HCT116 (cell line): Measurements from ENCODE around the gene PHTF1. TPM values are rescaled to one million over a fixed set of nuclear protein-coding genes. Genes with fewer than 3 reads are reported as not detected.

Source experiments
- ATAC-seq: fragments of 200-7000 bp; cut with Tn5 transposase; 2 replicates; pipeline ENCODE4 v1.9.1; 2020; ENCODE audit warnings: mild to moderate bottlenecking, moderate library complexity
- BruUV-seq: library from RNA; stranded (reverse); fragments of 400-500 nt; replicated peaks from 2 replicates; lab custom pipeline; 2021; lab: Mats Ljungman, UMichigan
- CTCF ChIA-PET: fragments of 300-600 bp; sonication (Branson Sonifier 250); formaldehyde crosslinking; loops from one replicate; lab custom pipeline; 2021; ENCODE audit warnings: antibody characterized with exemption; lab: Charles Lee
- POLR2A ChIA-PET: fragments of 300-600, 350-600 bp; sonication (Branson Sonifier 250); formaldehyde crosslinking; loops from one replicate; lab custom pipeline; 2021; ENCODE audit warnings: antibody characterized with exemption; lab: Charles Lee
- RAD21 ChIA-PET, 2 experiments: fragments of 300-600 bp; sonication (Branson Sonifier 250); formaldehyde crosslinking; loops; one replicate each; lab custom pipeline; 2023; ENCODE audit warnings: low total read pairs in 2 of 2; ENCODE audit not compliant: uncharacterized antibody in 2 of 2, unreplicated experiment in 2 of 2, low non-redundant PET in 1 of 2; lab: Charles Lee
- DNase-seq: peaks from one replicate; pipeline ENCODE4 v3.0.0-alpha.2; 2010; ENCODE audit warnings: low read depth, low spot score
- H2AFZ ChIP-seq: fragments of 200-600 bp; shearing (Covaris generic), sonication (generic); 2 replicates; pipeline ENCODE4 v1.6.1; 2017; ENCODE audit warnings: low read depth, mixed run types, mixed read lengths, antibody characterized with exemption, low read length; ENCODE audit not compliant: poor library complexity, severe bottlenecking
- H3K27ac ChIP-seq: 2 replicates; pipeline ENCODE4 v1.5.1; 2012; ENCODE audit warnings: low read depth, low read length
- H3K27me3 ChIP-seq: fragments of 200-600 bp; sonication (generic); 2 replicates; pipeline ENCODE4 v1.6.1; 2016; ENCODE audit warnings: mixed run types, low read length, mixed read lengths; ENCODE audit not compliant: insufficient read depth
- H3K36me3 ChIP-seq, 2 experiments: fragments of 200-500 bp in 1 of 2; fragments of 200-600 bp in 1 of 2; sonication (Bioruptor generic) in 1 of 2; sonication (generic) in 1 of 2; 2 replicates each; pipeline versions ENCODE4 v1.5.1 to v1.6.1; 2014 to 2016; ENCODE audit warnings: low read length in 2 of 2, inconsistent platforms in 1 of 2, mixed read lengths in 1 of 2, mixed run types in 1 of 2; ENCODE audit not compliant: insufficient read depth in 2 of 2, control insufficient read depth in 1 of 2
- H3K4me1 ChIP-seq, 2 experiments: fragments of 200-600 bp in 1 of 2; sonication (generic) in 1 of 2; 2 replicates each; pipeline versions ENCODE4 v1.5.1 to v1.6.1; 2012 to 2017; ENCODE audit warnings: low read length in 2 of 2, inconsistent platforms in 1 of 2, mild to moderate bottlenecking in 1 of 2, mixed read lengths in 1 of 2, mixed run types in 1 of 2, moderate library complexity in 1 of 2; ENCODE audit not compliant: insufficient read depth in 2 of 2, control insufficient read depth in 1 of 2
- H3K4me2 ChIP-seq: fragments of 200-600 bp; sonication (generic); 2 replicates; pipeline ENCODE4 v1.6.1; 2017; ENCODE audit warnings: mixed run types, low read length, mixed read lengths
- H3K4me3 ChIP-seq, 2 experiments: fragments of 200-600 bp in 1 of 2; sonication (generic) in 1 of 2; replicated peaks in 1 of 2; 2 replicates each; pipeline ENCODE4 v1.5.1; 2011 to 2016; ENCODE audit warnings: low read length in 2 of 2, control low read depth in 1 of 2, low read depth in 1 of 2, mild to moderate bottlenecking in 1 of 2, mixed read lengths in 1 of 2, mixed run types in 1 of 2
- H3K79me2 ChIP-seq: fragments of 200-600 bp; sonication (generic); 2 replicates; pipeline ENCODE4 v1.6.1; 2017; ENCODE audit warnings: mild to moderate bottlenecking, mixed run types, low read length, moderate library complexity, mixed read lengths; ENCODE audit not compliant: insufficient read depth
- H3K9ac ChIP-seq: fragments of 200-600 bp; sonication (generic); 2 replicates; pipeline ENCODE4 v1.6.1; 2016; ENCODE audit warnings: low read length, mixed read lengths
- H3K9me2 ChIP-seq: fragments of 200-600 bp; sonication (generic), shearing (Covaris generic); 2 replicates; pipeline ENCODE4 v1.6.1; 2017; ENCODE audit warnings: mixed run types, mild to moderate bottlenecking, moderate library complexity; ENCODE audit not compliant: insufficient read depth
- H3K9me3 ChIP-seq, 2 experiments: fragments of 200-500 bp in 1 of 2; fragments of 200-600 bp in 1 of 2; sonication (Bioruptor generic) in 1 of 2; sonication (generic) in 1 of 2; 2 replicates each; pipeline ENCODE4 v1.6.1; 2014 to 2017; ENCODE audit warnings: low read length in 2 of 2, mixed read lengths in 2 of 2, inconsistent platforms in 1 of 2, low read depth in 1 of 2, mild to moderate bottlenecking in 1 of 2, mixed run types in 1 of 2, moderate library complexity in 1 of 2; ENCODE audit not compliant: control insufficient read depth in 1 of 2, insufficient read depth in 1 of 2
- H4K20me1 ChIP-seq: fragments of 200-600 bp; sonication (generic), shearing (Covaris generic); 2 replicates; pipeline ENCODE4 v1.6.1; 2017; ENCODE audit warnings: mixed run types, mild to moderate bottlenecking, moderate library complexity; ENCODE audit not compliant: insufficient read depth
- CBX3 ChIP-seq: IDR thresholded peaks from 2 replicates; pipeline ENCODE4 v1.6.1; 2012; ENCODE audit warnings: low read depth
- CEBPB ChIP-seq: IDR thresholded peaks from 2 replicates; pipeline ENCODE4 v1.6.1; 2012; ENCODE audit warnings: low read depth
- ELF1 ChIP-seq: IDR thresholded peaks from 2 replicates; pipeline ENCODE4 v1.6.1; 2012; ENCODE audit warnings: low read depth, borderline replicate concordance
- EZH2phosphoT487 ChIP-seq: fragments of 200-600 bp; IDR thresholded peaks from 2 replicates; pipeline ENCODE4 v1.6.1; 2018; ENCODE audit warnings: antibody characterized with exemption, borderline replicate concordance
- POLR2A ChIP-seq: IDR thresholded peaks from 2 replicates; pipeline ENCODE4 v1.7.0; 2011; ENCODE audit warnings: borderline replicate concordance; ENCODE audit not compliant: insufficient read depth, insufficient read length; ENCODE audit errors: extremely low read depth
- SP1 ChIP-seq: IDR thresholded peaks from 2 replicates; pipeline ENCODE4 v1.6.1; 2012; ENCODE audit warnings: low read depth
- SRF ChIP-seq: IDR thresholded peaks from 2 replicates; pipeline ENCODE4 v1.6.1; 2012; ENCODE audit warnings: low read depth
- TCF7L2 ChIP-seq: IDR thresholded peaks from 2 replicates; pipeline ENCODE4 v1.7.0; 2011; ENCODE audit warnings: borderline replicate concordance, inconsistent platforms; ENCODE audit not compliant: insufficient read depth, insufficient read length; ENCODE audit errors: extremely low read depth
- YY1 ChIP-seq: IDR thresholded peaks from 2 replicates; pipeline ENCODE4 v1.6.1; 2011; ENCODE audit warnings: low read length, low read depth, moderate library complexity, mild to moderate bottlenecking; ENCODE audit not compliant: insufficient replicate concordance; ENCODE audit errors: extremely low read depth
- ZFX ChIP-seq: fragments of 450-650 bp; IDR thresholded peaks from 2 replicates; pipeline ENCODE4 v1.6.1; 2017
- ZNF274 ChIP-seq: fragments of 200-500 bp; sonication (Bioruptor generic); IDR thresholded peaks from 2 replicates; pipeline ENCODE4 v1.6.1; 2014; ENCODE audit warnings: mild to moderate bottlenecking, low read depth, low read length, inconsistent platforms
- intact Hi-C: fragments of 100-400 bp; cut with micrococcal nuclease; formaldehyde crosslinking; loops from 2 replicates; pipeline ENCODE4 v1.10.0; 2022
- total RNA-seq: library from RNA; stranded (reverse); gene quantifications from one replicate; pipeline ENCODE4 v1.2.1, GENCODE V29; 2021; ENCODE audit not compliant: unreplicated experiment
- TF ChIP-seq, protein P1 (sequence below), 3 experiments: fragments of 200-600 bp in 1 of 3; sonication (generic) in 1 of 3; IDR thresholded peaks in 2 of 3; conservative IDR thresholded peaks in 1 of 3; 2 replicates each; pipeline ENCODE4 v1.5.1; 2012 to 2017; ENCODE audit warnings: low read depth in 2 of 3, low read length in 2 of 3, antibody characterized with exemption in 1 of 3, borderline replicate concordance in 1 of 3, control low read depth in 1 of 3, mild to moderate bottlenecking in 1 of 3, mixed read lengths in 1 of 3, mixed run types in 1 of 3, moderate library complexity in 1 of 3; ENCODE audit not compliant: insufficient read depth in 1 of 3
- TF ChIP-seq, protein P2 (sequence below): IDR thresholded peaks from 2 replicates; pipeline ENCODE4 v1.6.1; 2012; ENCODE audit warnings: low read depth
- TF ChIP-seq, protein P3 (sequence below): IDR thresholded peaks from 2 replicates; pipeline ENCODE4 v1.6.1; 2012
- TF ChIP-seq, protein P4 (sequence below): IDR thresholded peaks from 2 replicates; pipeline ENCODE4 v1.6.1; 2011; ENCODE audit warnings: mild to moderate bottlenecking, low read length, moderate library complexity; ENCODE audit not compliant: insufficient replicate concordance; ENCODE audit errors: extremely low read depth

The PHTF1 gene
- total RNA-seq, 1 experiment from 2014 or later: 11.4 TPM

DNA sequence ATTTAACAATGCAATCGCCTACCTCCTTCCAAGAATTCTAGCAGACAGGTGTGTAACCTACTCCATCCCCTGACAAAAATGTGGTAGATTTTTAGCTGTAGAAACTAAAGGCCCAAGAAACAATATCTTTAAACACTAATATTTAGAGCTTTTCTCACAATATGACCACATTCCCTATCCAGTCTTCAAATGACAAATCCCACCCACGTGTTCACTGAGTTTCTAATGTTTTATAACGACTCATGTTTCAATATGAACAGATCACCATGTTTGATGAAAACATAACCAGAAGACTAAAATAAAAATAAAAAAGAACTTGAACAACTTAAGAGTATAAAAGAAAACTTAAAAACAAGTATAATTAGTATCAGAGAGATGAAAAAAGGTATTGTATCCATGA is 28.4 kb upstream of the PHTF1 start:
- H3K27ac ChIP-seq: no peak overlapping the region
- no peak for DNase-seq
- ChIA-PET RAD21 (no interaction called here), POLR2A (interaction anchor here (1.2 kb wide), 1 partner anchor 12 kb away, joined by 3 read pairs; no protein-coding TSS in a partner anchor)
- no peak overlapping the region for H2AFZ ChIP-seq
- H3K27me3 ChIP-seq: no peaks in the 10 kb centered on the region
- TF ChIP-seq CBX3 (no peak), CEBPB (no peak), EZH2phosphoT487 (no peak), ZNF274 (no peak), SP1 (no peak), YY1 (no peak), TCF7L2 (no peak), SRF (no peak), POLR2A (no peak), ELF1 (no peak), ZFX (no peak)
- TF ChIP-seq, protein P1, sequence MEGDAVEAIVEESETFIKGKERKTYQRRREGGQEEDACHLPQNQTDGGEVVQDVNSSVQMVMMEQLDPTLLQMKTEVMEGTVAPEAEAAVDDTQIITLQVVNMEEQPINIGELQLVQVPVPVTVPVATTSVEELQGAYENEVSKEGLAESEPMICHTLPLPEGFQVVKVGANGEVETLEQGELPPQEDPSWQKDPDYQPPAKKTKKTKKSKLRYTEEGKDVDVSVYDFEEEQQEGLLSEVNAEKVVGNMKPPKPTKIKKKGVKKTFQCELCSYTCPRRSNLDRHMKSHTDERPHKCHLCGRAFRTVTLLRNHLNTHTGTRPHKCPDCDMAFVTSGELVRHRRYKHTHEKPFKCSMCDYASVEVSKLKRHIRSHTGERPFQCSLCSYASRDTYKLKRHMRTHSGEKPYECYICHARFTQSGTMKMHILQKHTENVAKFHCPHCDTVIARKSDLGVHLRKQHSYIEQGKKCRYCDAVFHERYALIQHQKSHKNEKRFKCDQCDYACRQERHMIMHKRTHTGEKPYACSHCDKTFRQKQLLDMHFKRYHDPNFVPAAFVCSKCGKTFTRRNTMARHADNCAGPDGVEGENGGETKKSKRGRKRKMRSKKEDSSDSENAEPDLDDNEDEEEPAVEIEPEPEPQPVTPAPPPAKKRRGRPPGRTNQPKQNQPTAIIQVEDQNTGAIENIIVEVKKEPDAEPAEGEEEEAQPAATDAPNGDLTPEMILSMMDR (IDR thresholded peaks at IDR 0.05 in 2 of 3, conservative IDR thresholded peaks at IDR 0.05 in 1 of 3; ENCODE audit: borderline replicate concordance in 1 of 3, insufficient read depth in 1 of 3, low read depth in 2 of 3, low read length in 2 of 3): no peak
- TF ChIP-seq, protein P2, sequence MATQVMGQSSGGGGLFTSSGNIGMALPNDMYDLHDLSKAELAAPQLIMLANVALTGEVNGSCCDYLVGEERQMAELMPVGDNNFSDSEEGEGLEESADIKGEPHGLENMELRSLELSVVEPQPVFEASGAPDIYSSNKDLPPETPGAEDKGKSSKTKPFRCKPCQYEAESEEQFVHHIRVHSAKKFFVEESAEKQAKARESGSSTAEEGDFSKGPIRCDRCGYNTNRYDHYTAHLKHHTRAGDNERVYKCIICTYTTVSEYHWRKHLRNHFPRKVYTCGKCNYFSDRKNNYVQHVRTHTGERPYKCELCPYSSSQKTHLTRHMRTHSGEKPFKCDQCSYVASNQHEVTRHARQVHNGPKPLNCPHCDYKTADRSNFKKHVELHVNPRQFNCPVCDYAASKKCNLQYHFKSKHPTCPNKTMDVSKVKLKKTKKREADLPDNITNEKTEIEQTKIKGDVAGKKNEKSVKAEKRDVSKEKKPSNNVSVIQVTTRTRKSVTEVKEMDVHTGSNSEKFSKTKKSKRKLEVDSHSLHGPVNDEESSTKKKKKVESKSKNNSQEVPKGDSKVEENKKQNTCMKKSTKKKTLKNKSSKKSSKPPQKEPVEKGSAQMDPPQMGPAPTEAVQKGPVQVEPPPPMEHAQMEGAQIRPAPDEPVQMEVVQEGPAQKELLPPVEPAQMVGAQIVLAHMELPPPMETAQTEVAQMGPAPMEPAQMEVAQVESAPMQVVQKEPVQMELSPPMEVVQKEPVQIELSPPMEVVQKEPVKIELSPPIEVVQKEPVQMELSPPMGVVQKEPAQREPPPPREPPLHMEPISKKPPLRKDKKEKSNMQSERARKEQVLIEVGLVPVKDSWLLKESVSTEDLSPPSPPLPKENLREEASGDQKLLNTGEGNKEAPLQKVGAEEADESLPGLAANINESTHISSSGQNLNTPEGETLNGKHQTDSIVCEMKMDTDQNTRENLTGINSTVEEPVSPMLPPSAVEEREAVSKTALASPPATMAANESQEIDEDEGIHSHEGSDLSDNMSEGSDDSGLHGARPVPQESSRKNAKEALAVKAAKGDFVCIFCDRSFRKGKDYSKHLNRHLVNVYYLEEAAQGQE: no peak
- TF ChIP-seq, protein P3, sequence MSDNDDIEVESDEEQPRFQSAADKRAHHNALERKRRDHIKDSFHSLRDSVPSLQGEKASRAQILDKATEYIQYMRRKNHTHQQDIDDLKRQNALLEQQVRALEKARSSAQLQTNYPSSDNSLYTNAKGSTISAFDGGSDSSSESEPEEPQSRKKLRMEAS: no peak
- TF ChIP-seq, protein P4, sequence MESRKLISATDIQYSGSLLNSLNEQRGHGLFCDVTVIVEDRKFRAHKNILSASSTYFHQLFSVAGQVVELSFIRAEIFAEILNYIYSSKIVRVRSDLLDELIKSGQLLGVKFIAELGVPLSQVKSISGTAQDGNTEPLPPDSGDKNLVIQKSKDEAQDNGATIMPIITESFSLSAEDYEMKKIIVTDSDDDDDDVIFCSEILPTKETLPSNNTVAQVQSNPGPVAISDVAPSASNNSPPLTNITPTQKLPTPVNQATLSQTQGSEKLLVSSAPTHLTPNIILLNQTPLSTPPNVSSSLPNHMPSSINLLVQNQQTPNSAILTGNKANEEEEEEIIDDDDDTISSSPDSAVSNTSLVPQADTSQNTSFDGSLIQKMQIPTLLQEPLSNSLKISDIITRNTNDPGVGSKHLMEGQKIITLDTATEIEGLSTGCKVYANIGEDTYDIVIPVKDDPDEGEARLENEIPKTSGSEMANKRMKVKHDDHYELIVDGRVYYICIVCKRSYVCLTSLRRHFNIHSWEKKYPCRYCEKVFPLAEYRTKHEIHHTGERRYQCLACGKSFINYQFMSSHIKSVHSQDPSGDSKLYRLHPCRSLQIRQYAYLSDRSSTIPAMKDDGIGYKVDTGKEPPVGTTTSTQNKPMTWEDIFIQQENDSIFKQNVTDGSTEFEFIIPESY: no peak
- TF ChIP-seq, all 23 proteins: peak for 0
- Histone ChIP-seq H3K9me2 (no peaks in the 10 kb centered on the region), H4K20me1 (no peaks in the 10 kb centered on the region), H3K9ac (no peak overlapping the region), H3K4me2 (no peak overlapping the region), H3K79me2 (peaks cover 35% of the 10 kb centered on the region), H3K36me3 (no peaks in the 10 kb centered on the region), H3K4me1 (peaks cover 3 to 12% of the 10 kb centered on the region in 2 experiments), H3K9me3 (no peaks in the 10 kb centered on the region), H3K4me3 (no peak overlapping the region)
- intact Hi-C loops: no loop called here
- ATAC-seq: no peak
- no TSS peak for BruUV-seq
- CTCF ChIA-PET: no interaction called here
